ENCODE results near the gene COP1. TPM values are rescaled to one million over a fixed set of nuclear protein-coding genes. Genes with fewer than 3 reads are reported as not detected.
"Not testable (repeated sequence)": the region's sequence is repeated elsewhere in the genome, so short reads cannot be mapped to it uniquely, and the experiment has no call there.

Gene COP1
- polyA plus RNA-seq, 3 donors, result 53.9 to 71.1 (median 56.6) TPM

DNA sequence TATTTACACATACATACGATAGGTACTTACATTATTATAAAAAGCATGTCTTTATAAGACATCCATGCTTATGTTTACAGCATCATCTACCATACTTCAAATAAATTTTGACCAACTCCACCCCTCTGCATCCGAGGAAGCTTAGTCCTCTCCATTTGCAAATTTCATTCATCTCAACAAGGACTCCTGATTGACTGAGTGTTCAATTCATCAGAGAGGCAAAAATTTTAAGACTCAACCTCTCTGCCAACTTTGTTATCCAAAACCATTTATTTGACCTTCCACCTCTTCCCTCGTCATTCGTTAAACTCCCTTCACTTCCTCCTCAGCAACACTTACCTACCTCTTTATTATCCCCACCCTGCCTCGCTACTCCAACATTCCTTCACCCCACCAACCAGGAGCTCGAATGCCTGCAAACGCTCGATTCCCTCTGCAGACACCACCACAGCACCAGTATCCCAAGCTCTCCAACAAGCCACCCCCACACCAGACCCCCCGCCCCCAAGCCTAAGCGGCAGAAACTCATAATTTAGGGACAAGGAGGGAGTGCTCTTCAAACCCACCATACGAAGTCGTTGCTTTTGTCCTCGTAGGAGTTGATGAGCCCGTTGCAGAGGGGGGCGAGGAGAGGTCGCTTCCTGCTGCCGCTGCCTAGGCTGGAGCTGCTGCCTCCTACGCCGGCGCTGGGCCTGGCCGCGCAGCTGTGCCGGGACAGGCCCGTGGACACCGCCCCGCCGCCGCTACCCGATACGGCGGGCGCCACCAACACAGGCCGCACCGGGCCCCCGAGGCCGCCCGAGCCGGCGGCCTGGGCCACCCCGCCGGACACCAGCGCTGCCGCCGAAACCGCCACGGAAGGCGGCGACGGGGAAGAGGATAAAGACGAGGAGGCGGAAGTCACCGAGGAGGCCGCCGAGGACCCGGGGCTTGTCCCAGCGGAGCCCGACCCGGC, 803 bp downstream of the COP1 start:
- DNase-seq (ENCODE audit: extremely low read depth in 1 of 11, low read depth in 9 of 11, low spot score in 4 of 11), result peak; percentile 19 to 51 (median 32)

DNA sequence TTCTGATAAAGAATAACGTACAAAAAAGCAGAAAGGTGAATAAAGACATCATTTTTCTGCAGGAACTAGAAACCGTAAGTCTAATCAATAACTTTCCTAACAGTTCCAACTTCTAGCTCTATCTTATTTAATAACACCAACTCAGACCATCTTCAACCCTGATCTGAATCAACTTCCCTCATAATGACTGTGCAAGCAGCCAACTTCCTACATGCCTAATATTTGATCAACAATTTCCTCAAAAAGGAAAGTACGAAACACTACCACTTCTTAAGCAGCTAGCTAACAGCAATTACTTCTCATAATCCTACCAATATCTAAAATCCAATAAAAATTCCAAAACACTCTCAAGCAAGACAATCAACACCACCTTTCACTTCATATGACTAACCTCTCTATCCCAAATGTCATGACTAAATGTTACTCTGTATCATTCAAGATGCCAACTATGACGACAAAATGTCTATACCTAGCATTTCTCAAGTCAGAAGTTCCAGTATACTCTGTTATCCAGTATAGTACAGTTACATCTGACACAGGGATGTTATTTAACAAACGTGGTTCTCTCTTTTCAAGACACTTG, 1.7 kb downstream of the COP1 start:
- no peak for DNase-seq (ENCODE audit: extremely low read depth in 1 of 11, low read depth in 9 of 11, low spot score in 4 of 11)

DNA sequence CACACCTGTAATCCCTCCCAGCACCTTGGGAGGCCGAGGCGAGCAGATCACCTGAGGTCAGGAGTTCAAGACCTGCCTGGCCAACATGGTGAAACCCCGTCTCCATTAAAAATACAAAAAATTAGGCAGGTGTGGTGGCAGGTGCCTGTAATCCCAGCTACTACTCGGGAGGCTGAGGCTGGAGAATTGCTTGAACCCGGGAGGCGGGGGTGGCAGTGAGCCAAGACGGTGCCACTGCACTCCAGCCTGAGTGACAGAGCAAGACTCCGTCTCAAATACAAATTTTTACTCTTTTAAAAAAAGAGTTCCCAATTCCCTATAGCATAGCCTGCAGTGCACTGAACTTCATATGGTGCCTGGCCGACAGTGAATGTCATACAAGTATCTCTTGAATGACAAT, 2.4 kb downstream of the COP1 start:
- DNase-seq (ENCODE audit: extremely low read depth in 1 of 11, low read depth in 9 of 11, low spot score in 4 of 11), result not testable (repeated sequence)

DNA sequence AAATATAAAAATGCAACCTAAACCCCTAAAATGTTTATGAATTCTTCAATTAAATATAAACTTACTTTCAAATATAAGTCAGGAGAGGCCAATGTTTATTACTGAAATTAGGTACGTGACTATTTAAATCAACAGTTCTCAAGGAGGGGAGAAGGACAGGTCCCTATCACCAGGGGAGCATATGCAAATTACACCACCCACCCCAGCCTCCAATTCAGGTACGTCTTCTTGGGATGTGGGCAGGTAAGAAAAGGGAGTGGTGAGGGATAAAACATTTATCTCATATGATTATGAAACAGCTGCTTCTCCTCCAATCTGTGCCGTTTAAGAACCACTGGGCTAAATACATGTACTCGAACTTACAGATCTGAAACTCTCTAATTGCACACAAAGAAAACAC, 3.4 kb downstream of the COP1 start:
- no peak for DNase-seq (ENCODE audit: extremely low read depth in 1 of 11, low read depth in 9 of 11, low spot score in 4 of 11)

DNA sequence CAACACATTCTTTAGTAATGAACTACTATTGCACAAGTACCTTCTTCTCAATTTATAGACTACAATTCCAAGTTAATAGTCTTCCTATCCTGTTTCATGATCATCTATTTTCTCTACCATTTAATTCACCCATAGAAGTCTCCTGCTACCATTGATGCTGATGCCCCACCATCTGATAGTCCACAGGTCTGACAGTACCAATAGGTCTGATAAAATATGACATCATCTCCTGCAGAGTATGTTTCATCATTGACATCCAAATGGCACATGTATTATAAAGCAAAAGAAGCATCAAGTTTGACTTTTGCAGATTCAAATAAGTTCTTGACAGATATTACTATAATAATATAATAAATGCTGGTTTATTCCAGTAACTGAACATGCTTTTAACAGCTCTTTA, 5.5 kb downstream of the COP1 start:
- no peak for DNase-seq (ENCODE audit: extremely low read depth in 1 of 11, low read depth in 9 of 11, low spot score in 4 of 11)

DNA sequence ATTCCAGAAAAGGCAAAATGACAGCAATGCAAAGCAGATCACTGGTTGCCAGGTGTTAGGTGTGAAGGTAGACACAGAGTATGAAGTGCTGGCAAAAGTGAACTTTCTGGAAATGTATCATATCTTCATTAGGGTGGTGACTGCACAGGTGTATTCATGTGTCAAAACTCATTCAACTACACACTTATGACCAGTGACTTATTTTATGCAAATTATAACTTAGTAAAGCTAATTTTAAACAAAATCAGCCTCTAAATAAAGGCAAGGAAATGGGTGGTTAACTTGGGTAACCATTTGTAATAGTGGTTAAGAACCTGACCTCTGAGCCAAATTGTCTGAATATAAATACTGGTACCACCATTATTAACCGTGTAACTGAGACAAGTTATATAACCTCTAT, 7.4 kb downstream of the COP1 start:
- no peak for DNase-seq (ENCODE audit: extremely low read depth in 1 of 11, low read depth in 9 of 11, low spot score in 4 of 11)

DNA sequence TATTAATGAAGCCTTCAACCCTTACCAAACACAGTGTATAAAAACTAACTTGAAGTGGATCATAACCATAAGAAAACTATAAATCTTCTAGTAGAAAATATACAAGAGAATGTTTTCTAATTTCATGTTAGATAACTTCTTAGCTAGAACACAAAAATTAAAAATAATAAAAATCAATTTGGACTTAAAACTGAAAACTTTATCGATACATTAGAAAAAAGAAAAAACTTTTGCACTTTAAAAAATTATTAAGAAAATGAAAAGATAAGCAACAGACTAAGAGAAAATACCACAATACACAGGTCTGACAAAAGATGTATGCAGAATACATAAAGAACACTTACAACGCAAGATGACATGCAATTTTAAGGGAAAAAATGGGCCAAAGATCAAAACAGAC, 8.7 kb downstream of the COP1 start:
- DNase-seq (ENCODE audit: extremely low read depth in 1 of 11, low read depth in 9 of 11, low spot score in 4 of 11), result no peak

DNA sequence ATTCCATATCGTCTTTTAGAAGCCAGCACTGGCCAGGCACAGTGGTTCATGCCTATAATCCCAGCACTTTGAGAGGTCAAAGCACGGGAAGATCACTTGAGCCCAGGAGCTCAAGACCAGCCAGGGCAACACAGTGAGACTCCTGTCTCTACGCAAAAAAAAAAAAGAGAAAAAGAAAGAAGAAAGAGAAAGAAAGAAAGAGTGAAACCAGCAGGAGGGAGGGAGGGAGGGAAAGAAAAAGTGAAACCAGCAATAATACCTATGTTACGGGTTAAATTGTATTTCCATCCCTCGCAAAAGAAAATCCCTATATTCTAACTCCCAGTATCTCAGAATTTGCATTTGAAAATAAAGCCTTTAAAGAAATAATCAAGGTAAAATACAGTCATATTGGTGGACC, 10.4 kb downstream of the COP1 start:
- DNase-seq (ENCODE audit: extremely low read depth in 1 of 11, low read depth in 9 of 11, low spot score in 4 of 11), result no peak

DNA sequence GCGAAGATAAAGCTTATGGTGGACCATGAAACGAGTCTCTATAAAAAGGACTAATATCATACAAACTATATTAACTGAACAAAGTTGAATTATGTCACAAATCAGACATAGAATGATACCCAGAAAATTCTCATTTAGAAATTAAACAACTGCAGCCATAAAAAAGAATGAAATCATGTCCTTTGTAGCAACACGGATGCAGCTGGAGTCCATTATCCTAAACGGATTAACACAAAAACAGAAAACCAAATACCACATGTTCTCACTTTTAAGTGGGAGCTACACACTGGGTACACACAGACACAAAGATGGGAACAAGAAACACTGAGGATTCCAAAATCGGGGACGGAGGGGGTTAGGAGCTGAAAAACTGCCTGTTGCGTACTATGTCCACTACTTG, 11.5 kb downstream of the COP1 start:
- no peak for DNase-seq (ENCODE audit: extremely low read depth in 1 of 11, low read depth in 9 of 11, low spot score in 4 of 11)

DNA sequence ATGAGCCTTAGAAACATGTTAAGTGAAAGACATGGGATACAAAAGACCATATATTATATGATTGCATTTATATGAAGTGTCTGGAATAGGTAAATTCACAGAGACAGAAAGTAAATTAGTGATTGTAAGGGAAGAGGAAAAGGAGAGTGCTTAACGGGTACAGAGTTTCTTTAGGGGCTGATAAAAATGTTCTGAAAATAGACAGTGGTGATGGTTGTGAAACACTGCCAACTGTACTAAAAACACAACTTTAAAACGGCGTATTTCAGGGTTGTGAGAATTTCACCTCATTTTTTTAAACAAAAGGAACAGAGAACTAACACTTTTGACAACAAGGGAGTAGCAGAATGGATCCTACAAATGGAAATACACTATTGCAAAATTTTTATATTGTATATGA, 13.4 kb downstream of the COP1 start:
- no peak for DNase-seq (ENCODE audit: extremely low read depth in 1 of 11, low read depth in 9 of 11, low spot score in 4 of 11)

DNA sequence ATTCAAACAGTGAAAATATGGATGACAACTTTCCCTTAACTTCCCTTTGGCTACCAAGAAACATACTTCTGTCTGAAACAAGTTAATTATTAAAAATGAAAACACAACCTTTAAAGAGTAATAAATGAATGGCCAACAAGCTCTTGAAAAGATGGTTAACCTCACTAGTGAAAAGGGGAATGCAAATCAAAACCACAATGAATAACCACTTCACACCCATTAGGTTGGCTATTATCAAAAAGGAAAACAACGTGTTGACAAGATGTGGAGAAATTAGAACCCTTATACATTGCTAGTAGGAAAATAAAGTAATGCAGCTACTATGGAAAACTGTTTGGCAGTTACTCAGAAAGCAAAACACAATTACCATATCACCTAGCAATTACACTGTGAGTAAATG, 14.1 kb downstream of the COP1 start:
- DNase-seq (ENCODE audit: extremely low read depth in 1 of 11, low read depth in 9 of 11, low spot score in 4 of 11), result no peak

DNA sequence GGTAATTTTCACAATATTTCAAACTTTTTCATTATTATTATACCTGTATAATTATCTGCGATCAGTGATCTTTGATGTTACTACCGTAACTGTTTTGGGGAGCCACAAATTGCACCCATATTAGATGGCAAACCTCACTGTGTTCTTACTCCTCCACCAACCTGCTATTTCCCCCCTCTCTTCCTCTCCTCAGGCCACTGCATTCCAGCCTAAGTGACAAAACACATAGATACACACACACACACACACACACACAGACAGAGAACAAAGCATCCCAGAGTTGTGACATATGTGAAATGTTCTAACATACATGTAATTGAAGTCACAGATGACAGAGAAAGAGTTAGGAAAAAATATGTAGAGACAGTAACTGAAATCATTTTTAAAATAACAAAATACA, 18.5 kb downstream of the COP1 start:
- no peak for DNase-seq (ENCODE audit: extremely low read depth in 1 of 11, low read depth in 9 of 11, low spot score in 4 of 11)

DNA sequence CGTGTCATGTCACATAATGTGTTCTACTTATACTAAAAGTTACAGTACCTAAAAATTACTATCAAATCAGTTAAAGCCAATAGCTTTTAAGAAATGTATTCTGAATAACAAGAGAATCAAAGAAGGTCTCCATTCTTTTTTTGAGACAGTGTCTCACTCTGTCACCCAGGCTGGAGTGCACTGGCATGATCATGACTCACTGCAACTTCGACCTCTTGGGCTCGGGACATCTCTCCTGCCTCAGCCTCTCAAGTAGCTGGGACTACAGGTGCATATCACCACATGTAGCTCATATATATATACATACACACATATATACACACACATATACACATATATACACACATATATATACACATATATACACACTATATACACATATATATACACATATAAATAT, 20.1 kb downstream of the COP1 start:
- DNase-seq (ENCODE audit: extremely low read depth in 1 of 11, low read depth in 9 of 11, low spot score in 4 of 11), result no peak

DNA sequence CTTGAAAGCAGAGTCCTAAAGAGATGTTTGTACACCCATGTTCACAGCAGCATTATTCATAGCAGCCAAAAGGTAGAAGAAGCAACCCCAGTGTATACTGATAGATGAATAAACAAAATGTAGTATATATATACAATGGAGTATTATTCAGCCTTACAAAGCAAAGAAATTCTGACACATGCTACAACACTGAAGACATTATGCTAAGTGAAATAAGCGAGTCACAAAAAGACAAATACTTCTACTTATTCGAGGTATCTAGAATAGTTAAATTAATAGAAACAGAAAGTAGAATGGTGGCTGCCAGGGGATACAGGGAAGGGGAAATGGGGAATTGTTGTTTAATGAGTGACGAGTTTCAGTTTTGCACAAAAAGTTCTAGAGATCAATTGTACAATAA, 23.5 kb downstream of the COP1 start:
- no peak for DNase-seq (ENCODE audit: extremely low read depth in 1 of 11, low read depth in 9 of 11, low spot score in 4 of 11)

DNA sequence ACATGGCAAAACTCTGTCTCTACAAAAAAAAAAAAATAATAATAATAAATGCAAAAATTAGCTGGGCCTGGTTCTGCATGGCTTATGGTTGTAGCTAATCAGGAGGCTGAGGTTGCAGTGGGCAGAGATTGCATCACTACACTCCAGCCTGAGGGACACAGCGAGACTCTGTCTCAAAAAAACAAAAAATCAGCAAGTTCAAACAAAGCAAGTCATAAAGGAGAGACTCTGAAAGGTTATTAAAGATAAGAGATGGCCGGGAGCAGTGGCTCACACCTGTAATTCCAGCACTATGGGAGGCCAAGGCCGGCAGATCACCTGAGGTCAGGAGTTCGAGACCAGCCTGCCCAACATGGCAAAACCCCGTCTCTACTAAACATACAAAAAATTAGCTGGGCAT, 28.8 kb downstream of the COP1 start:
- DNase-seq (ENCODE audit: extremely low read depth in 1 of 11, low read depth in 9 of 11, low spot score in 4 of 11), result no peak

DNA sequence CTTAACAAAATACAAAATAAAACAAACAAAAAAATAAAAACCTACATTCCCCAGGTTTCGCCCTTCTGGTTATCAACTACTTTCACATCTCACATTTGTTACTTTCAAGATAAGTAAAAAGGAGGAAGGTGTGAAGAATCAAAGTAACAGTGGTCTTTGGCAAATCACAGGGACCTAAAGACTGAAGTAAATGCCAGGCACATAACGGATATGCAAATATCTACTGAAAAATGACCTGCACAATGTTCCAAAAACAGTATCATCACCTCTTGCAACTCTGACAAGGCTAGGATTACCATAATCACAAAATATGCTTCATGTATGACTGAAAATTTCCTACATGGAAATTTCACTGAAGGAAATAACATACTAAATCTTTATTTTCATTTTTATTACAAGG, 29.3 kb downstream of the COP1 start:
- no peak for DNase-seq (ENCODE audit: extremely low read depth in 1 of 11, low read depth in 9 of 11, low spot score in 4 of 11)

DNA sequence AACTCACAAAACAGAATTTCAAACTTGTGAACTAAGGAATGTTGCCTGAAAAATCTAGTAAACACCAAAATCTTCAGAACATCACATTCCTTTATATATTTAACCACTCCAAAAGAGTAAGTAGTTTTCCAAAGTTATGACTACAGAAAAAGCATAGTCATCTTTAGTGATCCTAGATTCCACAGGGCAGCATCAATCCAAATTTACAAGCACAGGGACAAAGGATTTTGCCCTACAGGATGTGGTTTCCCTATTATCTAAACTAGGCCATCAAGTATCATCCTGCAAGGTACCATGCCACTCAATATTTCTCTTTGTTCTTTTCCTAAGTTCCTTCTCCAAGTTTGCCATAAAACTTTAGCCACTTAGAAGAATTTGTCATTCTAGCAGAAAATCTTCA, 33.0 kb downstream of the COP1 start:
- no peak for DNase-seq (ENCODE audit: extremely low read depth in 1 of 11, low read depth in 9 of 11, low spot score in 4 of 11)

DNA sequence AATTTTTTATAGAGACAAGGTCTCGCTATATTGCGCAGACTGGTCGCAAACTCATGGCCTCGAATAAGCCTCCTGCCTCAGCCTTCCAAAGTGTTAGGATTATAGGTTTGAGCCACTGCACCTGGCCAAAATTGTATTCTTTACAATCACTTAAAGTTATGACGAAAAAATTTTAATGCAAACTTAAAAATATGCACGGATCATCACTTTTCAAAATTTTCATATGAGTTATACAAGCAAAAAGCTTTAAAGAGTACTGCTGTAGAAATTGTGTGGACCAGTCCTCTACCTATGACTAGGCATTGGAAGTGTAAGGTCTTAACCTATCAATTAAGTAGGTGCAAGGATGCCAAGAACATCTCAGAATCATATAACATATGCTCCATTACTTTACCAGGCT, 34.9 kb downstream of the COP1 start:
- DNase-seq (ENCODE audit: extremely low read depth in 1 of 11, low read depth in 9 of 11, low spot score in 4 of 11), result no peak

DNA sequence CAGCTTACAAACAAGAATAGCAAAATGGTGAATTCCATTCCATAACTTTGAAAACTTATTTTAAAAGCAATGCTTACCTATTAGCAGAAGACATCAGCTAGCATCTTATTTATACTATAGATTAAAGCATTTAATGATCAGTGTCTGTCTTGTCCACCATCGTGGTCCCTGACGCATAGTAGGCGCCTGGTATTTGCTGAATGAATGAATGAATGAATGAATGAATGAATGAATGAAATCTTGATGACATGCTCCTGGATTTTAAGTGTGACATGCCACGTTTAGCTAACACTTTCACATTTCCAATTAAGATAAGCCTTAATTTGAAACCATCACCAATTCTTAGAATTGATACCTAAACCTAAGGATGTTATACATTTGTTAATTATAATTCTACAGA, 39.9 kb downstream of the COP1 start:
- DNase-seq (ENCODE audit: extremely low read depth in 1 of 11, low read depth in 9 of 11, low spot score in 4 of 11), result no peak

DNA sequence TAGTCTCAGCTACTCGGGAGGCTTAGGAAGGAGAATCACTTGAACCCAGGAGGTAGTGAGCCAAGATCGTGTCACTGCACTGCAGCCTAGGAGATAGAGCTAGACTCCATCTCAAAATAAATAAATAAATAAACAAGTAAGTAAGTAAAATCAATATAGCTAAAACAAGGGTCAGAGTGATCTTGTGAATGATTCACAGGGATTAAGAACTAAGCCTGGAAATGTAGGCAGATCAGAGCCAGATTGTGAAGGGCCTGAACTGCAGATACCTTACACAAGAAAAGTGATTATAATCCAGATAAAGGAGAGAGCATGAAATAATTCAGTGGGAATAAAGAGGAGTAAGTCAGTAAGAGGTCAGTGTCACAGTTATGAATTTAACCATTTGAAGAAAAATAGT, 41.5 kb downstream of the COP1 start:
- no peak for DNase-seq (ENCODE audit: extremely low read depth in 1 of 11, low read depth in 9 of 11, low spot score in 4 of 11)
